ENCODE measurements around the gene ACTR3. TPM values are rescaled to one million over a fixed set of nuclear protein-coding genes. Genes with fewer than 3 reads are reported as not detected.

ACTR3 gene
- total RNA-seq, 1 experiment from 2014 or later, result 180 TPM

DNA sequence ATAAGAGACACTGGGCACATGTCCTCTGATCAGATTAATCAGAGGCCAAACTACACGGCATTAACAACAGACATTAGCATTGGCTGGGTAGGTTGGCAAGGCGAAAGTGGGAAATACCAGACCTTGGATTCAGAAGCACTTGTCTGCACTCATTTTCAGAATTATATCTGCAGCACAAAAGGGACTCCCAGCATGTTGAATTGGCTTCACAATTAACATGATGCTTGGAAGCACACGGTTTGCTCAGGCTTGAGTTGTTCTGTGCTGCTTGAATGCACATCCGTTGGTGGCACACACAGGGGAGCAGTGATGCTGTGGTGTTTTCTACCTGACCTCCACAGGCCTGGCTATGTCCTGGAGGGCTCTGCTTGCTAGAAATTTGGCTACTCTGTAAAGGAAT, 83.9 kb downstream of the ACTR3 start:
- Histone ChIP-seq H3K4me1 (ENCODE audit: insufficient read depth, low read length) (no peaks in the 10 kb centered on the region), H4K91ac (ENCODE audit: insufficient read length, low read depth, low read length) (no peak overlapping the region), H3T11ph (ENCODE audit: low read length) (no peak overlapping the region), H3K79me1 (ENCODE audit: insufficient read depth, low read depth, low read length, poor library complexity, severe bottlenecking) (no peaks in the 10 kb centered on the region), H2BK15ac (ENCODE audit: low read depth, low read length) (no peak overlapping the region), H2BK120ac (ENCODE audit: low read depth, low read length, poor library complexity, severe bottlenecking) (no peak overlapping the region), H3K79me2 (ENCODE audit: insufficient read depth, low read length) (no peaks in the 10 kb centered on the region), H3K27me3 (ENCODE audit: insufficient read depth, low read length) (no peaks in the 10 kb centered on the region), H2AFZ (ENCODE audit: low read length) (no peak overlapping the region), H3K9ac (ENCODE audit: extremely low read depth, insufficient read length, low read length) (no peak overlapping the region), H3K23ac (ENCODE audit: insufficient read length, low read depth, low read length) (no peak overlapping the region), H3K4me2 (ENCODE audit: insufficient read depth, insufficient read length, low read length) (no peak overlapping the region), H3K56ac (ENCODE audit: insufficient read length, low read depth, low read length) (no peak overlapping the region), H3K18ac (ENCODE audit: insufficient read length, low read depth, low read length) (no peak overlapping the region), H2BK5ac (ENCODE audit: insufficient read length, low read length) (no peak overlapping the region), H2BK20ac (ENCODE audit: low read depth, low read length, poor library complexity, severe bottlenecking) (no peak overlapping the region), H2AK5ac (ENCODE audit: insufficient read length, low read length) (no peak overlapping the region), H3K23me2 (ENCODE audit: insufficient read length, low read depth, low read length, poor library complexity, severe bottlenecking) (no peaks in the 10 kb centered on the region), H4K8ac (replicated peaks; ENCODE audit: insufficient read length, low read depth, low read length) (no peak overlapping the region), H3K9me3 (ENCODE audit: control insufficient read depth, low read depth, low read length) (no peaks in the 10 kb centered on the region), H3K4ac (ENCODE audit: low read depth, low read length) (no peak overlapping the region), H2BK12ac (ENCODE audit: insufficient read length, low read depth, low read length) (no peak overlapping the region), H3K27ac (ENCODE audit: insufficient read length, low read depth, low read length) (no peak overlapping the region), H4K20me1 (ENCODE audit: control insufficient read depth, insufficient read depth, insufficient read length) (no peaks in the 10 kb centered on the region), H4K5ac (ENCODE audit: insufficient read length, low read depth, low read length) (no peak overlapping the region), H3K14ac (ENCODE audit: insufficient read depth, low read length) (no peak overlapping the region)
- H3K27ac Mint-ChIP-seq, result no peak overlapping the region
- peaks cover under 1 to 12% (median 4%) of the 10 kb centered on the region in 3 experiments; a peak in 5 of 7 replicates for H3K36me3 Mint-ChIP-seq (ENCODE audit: insufficient read depth in 1 of 3, low read depth in 3 of 3)
- H3K4me3 Mint-ChIP-seq, result no peak overlapping the region
- peaks cover 13 to 14% of the 10 kb centered on the region in 2 experiments for H3K9me3 Mint-ChIP-seq
- TF ChIP-seq CTCF (conservative IDR thresholded peaks at IDR 0.05), result no peak
- H3K4me1 Mint-ChIP-seq, result peaks cover 0 to 9% of the 10 kb centered on the region in 2 experiments; a peak in 1 of 4 replicates
- DNase-seq, result no peak
- WGBS (ENCODE audit: extremely low coverage, insufficient read length, low lambda C conversion rate), result no CpG with 5 or more reads among the region's 4 CpGs
- H3K27me3 Mint-ChIP-seq (ENCODE audit: low read depth), result no peaks in the 10 kb centered on the region
